ENCODE measurements around the gene CCNY.

Gene CCNY

GRCh38 chr10:35585903-35586535 lies 249.7 kb downstream of the CCNY start:
- no peak overlapping the region for H3K4me3 ChIP-seq (ENCODE audit: low read depth, low read length)

GRCh38 chr10:35588836-35589235 lies 252.5 kb downstream of the CCNY start:
- DNase-seq (ENCODE audit: low read depth), result no peak
- no peak for TF ChIP-seq CTCF (IDR thresholded peaks at IDR 0.05; ENCODE audit: control insufficient read depth, extremely low read depth, insufficient read depth)
- H3K4me3 ChIP-seq (ENCODE audit: low read depth, low read length), result no peak overlapping the region

More at GRCh38 chr10:35585903-35586535, 249.7 kb downstream of the CCNY start:
- no peak for DNase-seq (ENCODE audit: low read depth)
- TF ChIP-seq CTCF (IDR thresholded peaks at IDR 0.05; ENCODE audit: control insufficient read depth, extremely low read depth, insufficient read depth), result no peak

GRCh38 chr10:35592441-35592840 lies 256.1 kb downstream of the CCNY start:
- TF ChIP-seq CTCF (IDR thresholded peaks at IDR 0.05; ENCODE audit: control insufficient read depth, extremely low read depth, insufficient read depth), result no peak
- no peak overlapping the region for H3K4me3 ChIP-seq (ENCODE audit: low read depth, low read length)
- no peak for DNase-seq (ENCODE audit: low read depth)

- TF ChIP-seq CTCF (IDR thresholded peaks at IDR 0.05; ENCODE audit: control insufficient read depth, extremely low read depth, insufficient read depth), result no peak
- DNase-seq (ENCODE audit: low read depth), result no peak
- no peak overlapping the region for H3K4me3 ChIP-seq (ENCODE audit: low read depth, low read length)
These were observed 258.1 kb downstream of the CCNY start for GRCh38 chr10:35594115-35595079.

- DNase-seq (ENCODE audit: low read depth), result no peak
- no peak for TF ChIP-seq CTCF (IDR thresholded peaks at IDR 0.05; ENCODE audit: control insufficient read depth, extremely low read depth, insufficient read depth)
These were observed 258.8 kb downstream of the CCNY start for GRCh38 chr10:35595106-35595505.

GRCh38 chr10:35598379-35598778 lies 262.1 kb downstream of the CCNY start:
- no peak overlapping the region for H3K4me3 ChIP-seq (ENCODE audit: low read depth, low read length)
- TF ChIP-seq CTCF (IDR thresholded peaks at IDR 0.05; ENCODE audit: control insufficient read depth, extremely low read depth, insufficient read depth), result peak; percentile 53
- DNase-seq (ENCODE audit: low read depth), result no peak

More at GRCh38 chr10:35595106-35595505, 258.8 kb downstream of the CCNY start:
- H3K4me3 ChIP-seq (ENCODE audit: low read depth, low read length), result no peak overlapping the region

Measured in LNCaP clone FGC (cell line).